Measurements from ENCODE around the gene MAPK10. TPM values are rescaled to one million over a fixed set of nuclear protein-coding genes. Genes with fewer than 3 reads are reported as not detected.
A peak's percentile ranks its signal among the peaks of the same experiment; 100 is the strongest.

MAPK10 gene
- total and polyA plus RNA-seq, 2 experiments from 2014 or later = 3.6 to 8.1 TPM

DNA sequence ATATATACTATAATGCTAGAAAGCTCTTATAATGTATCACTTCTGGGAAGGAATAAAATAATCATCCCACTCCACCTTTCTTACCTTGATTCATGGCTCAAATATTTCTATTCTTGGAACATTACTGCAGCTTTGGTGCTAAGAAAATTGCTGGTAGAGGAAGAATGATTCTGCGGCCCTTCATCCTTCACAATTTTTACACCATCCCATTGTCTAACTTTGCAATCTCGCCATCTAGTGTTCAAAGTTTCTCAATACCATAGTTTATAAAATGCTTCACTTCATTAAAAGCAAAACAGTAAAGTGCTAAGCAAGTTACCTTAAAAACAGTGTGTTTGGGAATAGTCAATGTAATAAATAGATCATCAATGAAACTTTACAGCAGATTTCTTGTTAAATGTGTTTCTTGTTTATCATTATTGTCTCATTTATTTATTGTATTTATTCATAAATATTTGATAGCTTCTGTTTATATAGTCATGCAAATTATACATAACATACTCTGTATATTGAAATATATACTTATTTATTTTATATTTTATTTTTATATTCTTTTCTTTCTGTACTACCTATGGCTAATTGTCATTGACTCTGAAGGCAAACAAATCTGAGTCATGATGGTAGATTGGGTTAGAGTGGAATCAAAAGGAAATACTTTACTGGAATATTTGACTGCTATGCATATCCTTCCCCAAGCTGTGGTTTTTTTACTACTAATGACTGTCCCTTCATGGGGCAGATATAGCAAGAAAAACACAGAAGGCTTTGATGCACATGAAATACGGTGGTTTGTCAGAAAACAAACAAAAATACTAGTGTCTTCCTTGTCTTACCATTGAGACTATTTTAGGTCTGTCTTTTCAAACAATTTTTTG, 390.7 kb downstream of the MAPK10 start:
- TF ChIP-seq, protein P1, sequence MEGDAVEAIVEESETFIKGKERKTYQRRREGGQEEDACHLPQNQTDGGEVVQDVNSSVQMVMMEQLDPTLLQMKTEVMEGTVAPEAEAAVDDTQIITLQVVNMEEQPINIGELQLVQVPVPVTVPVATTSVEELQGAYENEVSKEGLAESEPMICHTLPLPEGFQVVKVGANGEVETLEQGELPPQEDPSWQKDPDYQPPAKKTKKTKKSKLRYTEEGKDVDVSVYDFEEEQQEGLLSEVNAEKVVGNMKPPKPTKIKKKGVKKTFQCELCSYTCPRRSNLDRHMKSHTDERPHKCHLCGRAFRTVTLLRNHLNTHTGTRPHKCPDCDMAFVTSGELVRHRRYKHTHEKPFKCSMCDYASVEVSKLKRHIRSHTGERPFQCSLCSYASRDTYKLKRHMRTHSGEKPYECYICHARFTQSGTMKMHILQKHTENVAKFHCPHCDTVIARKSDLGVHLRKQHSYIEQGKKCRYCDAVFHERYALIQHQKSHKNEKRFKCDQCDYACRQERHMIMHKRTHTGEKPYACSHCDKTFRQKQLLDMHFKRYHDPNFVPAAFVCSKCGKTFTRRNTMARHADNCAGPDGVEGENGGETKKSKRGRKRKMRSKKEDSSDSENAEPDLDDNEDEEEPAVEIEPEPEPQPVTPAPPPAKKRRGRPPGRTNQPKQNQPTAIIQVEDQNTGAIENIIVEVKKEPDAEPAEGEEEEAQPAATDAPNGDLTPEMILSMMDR (conservative IDR thresholded peaks at IDR 0.05; ENCODE audit: low read depth in 2 of 2) = peak; percentile 66 to 77
- TF ChIP-seq ZNF331 (CRISPR knock-in tag; IDR thresholded peaks at IDR 0.05; ENCODE audit: low read depth) = no peak
- Mint-ChIP-seq H3K4me1 (no peaks in the 10 kb centered on the region), H3K9me3 (no peaks in the 10 kb centered on the region; the same call in 2 of the 3 replicates), H3K4me3 (no peak overlapping the region), H3K27me3 (ENCODE audit: insufficient read depth, low read depth, poor library complexity) (no peaks in the 10 kb centered on the region), H3K27ac (no peak overlapping the region), H3K36me3 (ENCODE audit: low read depth) (no peaks in the 10 kb centered on the region)
- Histone ChIP-seq H3K79me2 (replicated peaks; ENCODE audit: insufficient read depth) (no peaks in the 10 kb centered on the region), H3K27me3 (ENCODE audit: insufficient read depth) (no peaks in the 10 kb centered on the region), H4K20me1 (replicated peaks; ENCODE audit: insufficient read depth) (no peaks in the 10 kb centered on the region), H2AFZ (no peak overlapping the region), H3K4me1 (ENCODE audit: insufficient read depth) (no peaks in the 10 kb centered on the region), H3K9me2 (ENCODE audit: insufficient read depth) (no peaks in the 10 kb centered on the region), H3K4me2 (no peak overlapping the region), H3K4me3 (no peak overlapping the region), H3F3A (replicated peaks; ENCODE audit: low read depth) (no peaks in the 10 kb centered on the region), H3K36me3 (ENCODE audit: insufficient read depth) (no peaks in the 10 kb centered on the region), H3K27ac (ENCODE audit: low read depth) (no peak overlapping the region)
- no peak; the same call in 2 of the 3 replicates for ATAC-seq
- DNase-seq (ENCODE audit: low spot score) = peak; percentile 73

DNA sequence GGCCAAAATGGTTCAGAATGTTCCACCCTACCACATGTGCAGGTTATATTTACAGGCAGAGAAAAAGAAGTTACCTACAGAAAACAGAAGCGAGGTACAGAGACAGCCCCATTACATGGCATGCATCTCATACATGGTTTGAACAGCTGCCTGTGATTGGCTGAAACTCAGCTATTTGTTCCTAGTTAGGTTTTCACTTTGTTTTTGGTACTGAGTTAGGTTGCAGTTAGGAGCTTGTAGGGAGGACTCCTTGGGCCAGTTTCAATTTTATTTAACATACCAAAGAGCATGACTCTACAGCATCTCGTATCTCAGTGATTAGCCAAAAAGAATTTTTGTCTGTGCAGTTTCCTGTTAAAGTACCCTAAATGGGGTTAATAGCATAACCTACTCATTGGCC, 392.0 kb downstream of the MAPK10 start:
- no peak overlapping the region for H3K4me2 ChIP-seq
- H3K79me2 ChIP-seq (replicated peaks; ENCODE audit: insufficient read depth) = no peaks in the 10 kb centered on the region
- no peaks in the 10 kb centered on the region for H3K27me3 ChIP-seq (ENCODE audit: insufficient read depth)
- no peaks in the 10 kb centered on the region for H3K9me2 ChIP-seq (ENCODE audit: insufficient read depth)
- H3K27ac ChIP-seq (ENCODE audit: low read depth) = no peak overlapping the region
- no peaks in the 10 kb centered on the region for H4K20me1 ChIP-seq (replicated peaks; ENCODE audit: insufficient read depth)
- no peak overlapping the region; the same call in 1 of the 2 replicates for H2AFZ ChIP-seq
- H3K27me3 Mint-ChIP-seq (ENCODE audit: insufficient read depth, low read depth, poor library complexity) = no peaks in the 10 kb centered on the region
- no peak overlapping the region for H3K4me3 ChIP-seq
- no peak for DNase-seq (ENCODE audit: low spot score)
- H3K9me3 Mint-ChIP-seq = no peaks in the 10 kb centered on the region; the same call in 2 of the 3 replicates
- H3K4me1 ChIP-seq (ENCODE audit: insufficient read depth) = no peaks in the 10 kb centered on the region
- H3K36me3 ChIP-seq (ENCODE audit: insufficient read depth) = no peaks in the 10 kb centered on the region
- no peak for ATAC-seq
- no peaks in the 10 kb centered on the region for H3F3A ChIP-seq (replicated peaks; ENCODE audit: low read depth)
- no peaks in the 10 kb centered on the region for H3K4me1 Mint-ChIP-seq
- H3K4me3 Mint-ChIP-seq = no peak overlapping the region
- no peaks in the 10 kb centered on the region for H3K36me3 Mint-ChIP-seq (ENCODE audit: low read depth)
- no peak overlapping the region for H3K27ac Mint-ChIP-seq
- TF ChIP-seq, protein P2, sequence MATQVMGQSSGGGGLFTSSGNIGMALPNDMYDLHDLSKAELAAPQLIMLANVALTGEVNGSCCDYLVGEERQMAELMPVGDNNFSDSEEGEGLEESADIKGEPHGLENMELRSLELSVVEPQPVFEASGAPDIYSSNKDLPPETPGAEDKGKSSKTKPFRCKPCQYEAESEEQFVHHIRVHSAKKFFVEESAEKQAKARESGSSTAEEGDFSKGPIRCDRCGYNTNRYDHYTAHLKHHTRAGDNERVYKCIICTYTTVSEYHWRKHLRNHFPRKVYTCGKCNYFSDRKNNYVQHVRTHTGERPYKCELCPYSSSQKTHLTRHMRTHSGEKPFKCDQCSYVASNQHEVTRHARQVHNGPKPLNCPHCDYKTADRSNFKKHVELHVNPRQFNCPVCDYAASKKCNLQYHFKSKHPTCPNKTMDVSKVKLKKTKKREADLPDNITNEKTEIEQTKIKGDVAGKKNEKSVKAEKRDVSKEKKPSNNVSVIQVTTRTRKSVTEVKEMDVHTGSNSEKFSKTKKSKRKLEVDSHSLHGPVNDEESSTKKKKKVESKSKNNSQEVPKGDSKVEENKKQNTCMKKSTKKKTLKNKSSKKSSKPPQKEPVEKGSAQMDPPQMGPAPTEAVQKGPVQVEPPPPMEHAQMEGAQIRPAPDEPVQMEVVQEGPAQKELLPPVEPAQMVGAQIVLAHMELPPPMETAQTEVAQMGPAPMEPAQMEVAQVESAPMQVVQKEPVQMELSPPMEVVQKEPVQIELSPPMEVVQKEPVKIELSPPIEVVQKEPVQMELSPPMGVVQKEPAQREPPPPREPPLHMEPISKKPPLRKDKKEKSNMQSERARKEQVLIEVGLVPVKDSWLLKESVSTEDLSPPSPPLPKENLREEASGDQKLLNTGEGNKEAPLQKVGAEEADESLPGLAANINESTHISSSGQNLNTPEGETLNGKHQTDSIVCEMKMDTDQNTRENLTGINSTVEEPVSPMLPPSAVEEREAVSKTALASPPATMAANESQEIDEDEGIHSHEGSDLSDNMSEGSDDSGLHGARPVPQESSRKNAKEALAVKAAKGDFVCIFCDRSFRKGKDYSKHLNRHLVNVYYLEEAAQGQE (IDR thresholded peaks at IDR 0.05; ENCODE audit: unreplicated experiment) = no peak
- no peak for TF ChIP-seq EZH2 (IDR thresholded peaks at IDR 0.05; ENCODE audit: low read depth, unreplicated experiment)
- no peak for TF ChIP-seq STAT1 (IDR thresholded peaks at IDR 0.05; ENCODE audit: unreplicated experiment)
- TF ChIP-seq JUNB (IDR thresholded peaks at IDR 0.05; ENCODE audit: unreplicated experiment) = no peak
- no peak for TF ChIP-seq ZNF114 (CRISPR knock-in tag; IDR thresholded peaks at IDR 0.05)
- TF ChIP-seq, protein P1 (conservative IDR thresholded peaks at IDR 0.05; ENCODE audit: low read depth in 2 of 2) = no peak
- TF ChIP-seq CREB1 (CRISPR knock-in tag; IDR thresholded peaks at IDR 0.05; ENCODE audit: low read depth) = no peak

Data from GM23338 (cell line).